Brain microvascular endothelial cell (primary cell): ENCODE measurements around the gene TDRD1.

ENCODE experiments used
- DNase-seq: peaks from one replicate; pipeline ENCODE4 v3.0.0-alpha.2; 2020
- H3K27ac ChIP-seq: fragments of 250-450 bp; sonication (Bioruptor Pico); 2 replicates; pipeline ENCODE4 v1.5.1; 2020; ENCODE audit warnings: mild to moderate bottlenecking, moderate library complexity
- H3K27me3 ChIP-seq: fragments of 250-450 bp; sonication (Bioruptor Pico); replicated peaks from 2 replicates; pipeline ENCODE4 v1.5.1; 2020; ENCODE audit warnings: mild to moderate bottlenecking
- H3K36me3 ChIP-seq: fragments of 250-450 bp; sonication (Bioruptor Pico); replicated peaks from 2 replicates; pipeline ENCODE4 v1.5.1; 2020; ENCODE audit warnings: mild to moderate bottlenecking
- H3K4me3 ChIP-seq: 2 replicates; pipeline ENCODE4 v1.5.1; 2011; ENCODE audit warnings: low read depth, mild to moderate bottlenecking, control low read depth, low read length, moderate library complexity
- CTCF ChIP-seq: IDR thresholded peaks from 2 replicates; pipeline ENCODE4 v1.5.1; 2011; ENCODE audit warnings: low read depth, mild to moderate bottlenecking, moderate library complexity, low read length, control low read depth, inconsistent platforms; ENCODE audit errors: missing control alignments
- in situ Hi-C: cut with HindIII; loops from 2 replicates; pipeline ENCODE4 v1.10.0; 2017; ENCODE audit warnings: low sequenced_read_pairs, low pct_ligation_motif_present

Gene TDRD1

GRCh38 chr10:114172776-114173602, 6.2 kb upstream of the TDRD1 start:
- H3K36me3 ChIP-seq = no peaks in the 10 kb centered on the region
- no peak for DNase-seq
- H3K4me3 ChIP-seq = peak overlapping the region; percentile 99
- no peak for TF ChIP-seq CTCF
- in situ Hi-C loops = no loop called here
- H3K27ac ChIP-seq = peak overlapping the region; percentile 89
- H3K27me3 ChIP-seq = no peaks in the 10 kb centered on the region

GRCh38 chr10:114173603-114173920, 5.6 kb upstream of the TDRD1 start:
- TF ChIP-seq CTCF = no peak
- in situ Hi-C loops = no loop called here
- Histone ChIP-seq H3K36me3 (no peaks in the 10 kb centered on the region), H3K4me3 (peak overlapping the region; percentile 99), H3K27ac (peak overlapping the region; percentile 89), H3K27me3 (no peaks in the 10 kb centered on the region)
- no peak for DNase-seq

GRCh38 chr10:114173921-114174694, 5.0 kb upstream of the TDRD1 start, which contains the start of gene CCDC186:
TSS of gene CCDC186 (minus strand) at chr10:114174203. CDS start at chr10:114163268, 10,935 bp downstream.
- peak; percentile 91 for DNase-seq
- in situ Hi-C loops = no loop called here
- no peaks in the 10 kb centered on the region for H3K27me3 ChIP-seq
- peak within 1 kb of the TSS; percentile 89 for H3K27ac ChIP-seq
- H3K36me3 ChIP-seq = no peaks in the 10 kb centered on the region
- TF ChIP-seq CTCF = no peak
- peak within 1 kb of the TSS; percentile 99 for H3K4me3 ChIP-seq

GRCh38 chr10:114174695-114175188, 4.4 kb upstream of the TDRD1 start:
- no peak overlapping the region for H3K27ac ChIP-seq

GRCh38 chr10:114175667-114176066, 3.5 kb upstream of the TDRD1 start:
- Histone ChIP-seq H3K4me3 (no peak overlapping the region), H3K36me3 (no peaks in the 10 kb centered on the region), H3K27me3 (no peaks in the 10 kb centered on the region), H3K27ac (no peak overlapping the region)
- in situ Hi-C loops = no loop called here
- TF ChIP-seq CTCF = no peak
- DNase-seq = no peak

More at GRCh38 chr10:114174695-114175188, 4.4 kb upstream of the TDRD1 start:
- peak; percentile 24 for DNase-seq
- Histone ChIP-seq H3K27me3 (no peaks in the 10 kb centered on the region), H3K36me3 (no peaks in the 10 kb centered on the region), H3K4me3 (peak overlapping the region; percentile 99)
- in situ Hi-C loops = no loop called here
- no peak for TF ChIP-seq CTCF
